Fibroblast of skin of right biceps (primary cell): ENCODE measurements around the gene PXDN.

Experiments
- DNase-seq: peaks from one replicate; pipeline ENCODE4 v3.0.0-alpha.2; 2013

Gene PXDN

DNA sequence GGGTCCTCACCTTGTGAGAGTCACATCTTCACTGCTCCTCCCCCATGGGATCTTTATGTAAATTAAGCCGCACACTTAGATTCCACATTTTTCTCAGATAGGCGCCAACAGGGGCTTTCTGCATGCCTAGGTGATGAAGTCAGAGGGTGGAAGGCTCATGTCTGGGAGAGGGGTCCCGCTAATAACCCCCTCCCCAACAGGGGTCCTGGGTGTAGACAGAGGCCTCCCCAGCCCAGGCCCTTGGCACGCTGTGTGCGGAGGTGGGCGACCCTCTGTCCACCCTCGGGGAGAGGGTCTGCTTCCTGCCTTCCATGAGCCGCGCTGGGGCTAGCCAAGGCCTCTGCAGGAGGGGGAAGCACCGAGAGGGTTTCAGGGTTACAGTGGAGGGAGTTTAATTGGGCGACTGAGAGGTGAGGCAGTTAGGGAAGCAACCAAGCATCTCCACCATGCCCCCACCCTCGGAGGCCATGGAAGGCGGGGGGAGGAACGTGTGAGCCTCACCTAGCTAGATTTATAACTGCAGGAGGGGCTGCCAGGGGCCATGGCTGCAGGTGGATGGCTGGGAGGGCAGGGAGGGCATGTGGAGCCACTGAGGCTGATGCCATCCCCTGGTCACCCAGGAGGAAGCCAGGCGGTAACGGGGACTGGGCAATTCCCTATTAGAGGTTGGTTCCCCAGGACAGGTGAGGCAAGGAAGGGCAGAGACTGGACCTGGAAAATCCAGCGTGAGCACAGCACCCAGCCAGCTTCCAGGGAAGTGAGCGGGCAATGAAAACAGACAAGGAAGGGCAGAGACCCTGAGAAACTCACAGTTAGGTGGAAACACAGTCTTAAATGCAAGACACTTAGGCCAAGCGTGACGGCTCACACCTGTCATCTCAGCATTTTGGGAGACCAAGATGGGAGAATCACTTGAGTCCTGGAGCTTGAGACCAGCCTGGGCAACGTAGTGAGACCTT lies 7.7 kb upstream of the PXDN start:
- peak; percentile 34 for DNase-seq

DNA sequence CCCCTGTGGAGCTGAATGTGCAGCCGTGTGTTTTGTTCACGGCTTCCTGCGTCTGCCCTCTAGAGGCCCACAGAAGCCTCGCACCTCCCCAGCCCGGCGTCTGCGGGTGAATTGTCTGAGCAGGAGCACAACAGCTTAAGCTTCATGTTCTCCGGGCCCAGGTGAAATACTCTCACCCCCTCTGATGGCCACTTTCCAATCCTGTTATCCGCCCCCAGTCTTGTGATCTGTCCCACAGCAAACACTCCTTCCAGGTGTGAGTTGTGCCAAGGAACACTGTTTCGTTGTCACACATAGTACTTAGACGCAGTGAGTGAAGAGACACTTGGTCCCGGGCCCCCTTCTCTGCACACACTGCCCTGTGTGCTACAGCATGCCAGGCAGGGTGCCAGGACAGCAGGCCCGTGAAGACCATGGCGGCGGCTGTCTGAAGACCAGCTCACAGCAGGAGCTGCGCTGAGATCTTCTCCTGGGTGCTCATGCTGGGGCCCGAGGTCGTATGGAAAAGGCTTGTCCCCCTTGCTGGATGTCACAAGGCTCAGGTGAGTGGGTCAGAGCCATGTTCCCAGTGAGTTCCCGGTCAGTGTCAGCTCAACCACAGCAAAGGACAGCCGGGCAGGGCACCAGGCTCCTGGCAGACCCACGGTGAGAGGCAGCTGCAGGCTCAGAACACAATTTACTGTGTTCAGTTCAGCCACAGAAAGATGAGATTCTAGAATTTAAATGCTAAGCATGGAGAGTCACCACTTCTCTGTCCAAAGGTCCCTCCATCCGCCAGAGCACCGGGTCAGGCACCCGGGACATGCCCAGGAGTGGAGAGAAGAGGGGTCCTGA lies 6.8 kb upstream of the PXDN start:
- DNase-seq, result peak; percentile 87

GRCh38 chr2:1750270-1750932 lies 6.1 kb upstream of the PXDN start:
- no peak for DNase-seq

DNA sequence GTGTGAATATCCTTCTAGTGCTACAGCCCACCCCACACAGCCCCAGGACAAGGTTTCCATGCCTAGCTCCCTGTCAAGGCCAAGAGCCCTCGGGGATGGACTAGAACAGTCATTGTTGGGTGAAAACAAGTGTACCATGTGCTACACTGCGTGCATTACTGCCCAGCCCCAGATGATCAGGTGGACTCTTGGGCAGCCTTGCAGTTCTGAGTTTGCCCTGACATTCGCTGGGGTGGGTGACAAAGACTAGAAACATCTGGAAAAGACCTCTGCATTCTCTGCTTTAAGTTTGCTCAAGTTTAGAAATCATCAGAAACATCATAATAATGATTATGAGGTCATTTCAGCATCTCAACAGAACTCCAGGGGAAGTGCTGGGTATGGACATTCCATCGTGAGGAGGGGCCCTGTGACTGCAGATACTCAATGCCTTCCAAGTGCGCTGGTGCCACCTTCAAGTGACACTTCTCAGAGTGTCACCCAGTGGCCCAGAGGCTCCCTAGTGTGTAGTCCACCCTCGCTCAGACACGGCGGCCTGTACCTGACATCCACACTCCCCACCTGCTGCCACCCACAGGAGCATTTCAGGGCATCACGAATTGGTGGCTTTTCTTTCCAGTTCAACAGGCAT lies 5.3 kb upstream of the PXDN start:
- no peak for DNase-seq

- peak; percentile 74 for DNase-seq
Measured at GRCh38 chr2:1748741-1749488, 4.6 kb upstream of the PXDN start.

- DNase-seq, result peak; percentile 40
Measured at GRCh38 chr2:1748176-1748740, 3.9 kb upstream of the PXDN start.

- no peak for DNase-seq
Measured at GRCh38 chr2:1747065-1747941, 3.0 kb upstream of the PXDN start.

DNA sequence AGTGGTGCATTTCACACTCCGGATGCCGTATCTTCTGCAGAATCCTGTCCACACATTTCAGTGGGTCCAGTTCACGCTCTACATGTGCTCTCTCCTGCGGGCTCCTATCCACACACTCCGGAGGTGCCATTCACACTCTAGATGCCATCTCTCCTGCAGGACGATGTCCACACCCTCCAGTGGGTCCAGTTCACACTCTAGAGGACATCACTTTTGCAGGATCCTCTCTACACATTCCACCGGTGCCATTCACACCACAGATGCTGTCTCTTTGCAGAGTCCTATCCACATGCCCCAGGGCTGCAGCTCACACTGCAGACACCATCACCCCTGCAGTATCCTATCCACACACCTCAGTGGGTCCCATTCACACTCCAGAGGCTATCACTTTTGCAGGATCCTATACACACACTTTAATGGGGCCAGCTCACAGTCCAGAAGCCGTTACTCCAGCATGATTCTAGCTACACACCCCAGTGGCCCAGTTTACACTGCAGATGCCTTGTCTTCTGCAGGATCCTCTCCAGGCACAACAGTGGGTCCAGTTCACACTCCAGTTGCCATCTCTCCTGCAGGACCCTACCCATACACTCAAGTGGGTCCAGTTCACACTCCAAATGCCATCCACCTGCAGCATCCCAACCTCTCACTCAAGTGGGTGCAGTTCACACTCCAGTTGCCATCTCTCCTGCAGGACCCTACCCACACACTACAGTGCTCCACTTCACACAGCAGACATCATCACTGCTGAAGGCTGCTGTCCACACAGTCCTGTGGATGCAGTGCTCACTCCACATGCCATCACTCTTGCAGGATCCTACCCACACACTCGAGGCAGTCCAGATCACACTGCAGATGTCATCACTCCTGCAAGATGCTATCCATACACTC lies 2.1 kb upstream of the PXDN start:
- DNase-seq, result no peak

GRCh38 chr2:1745171-1746023 lies 1.1 kb upstream of the PXDN start:
- no peak for DNase-seq

DNA sequence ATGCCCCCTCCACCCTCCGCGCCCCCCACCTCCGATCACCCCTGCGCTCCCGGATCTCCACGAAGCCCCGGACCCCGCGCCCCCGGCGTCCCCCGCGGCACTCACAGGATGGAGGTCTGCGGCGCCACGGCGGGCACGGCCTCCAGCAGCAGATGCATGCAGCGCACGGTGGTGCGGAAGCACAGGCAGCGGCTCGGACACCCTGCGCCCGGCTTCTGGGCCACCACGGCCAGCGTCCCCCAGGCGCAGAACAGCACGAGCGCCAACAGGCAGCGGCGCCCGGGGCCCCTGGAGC lies 217 bp downstream of the PXDN start:
- DNase-seq, result no peak

GRCh38 chr2:1743396-1744150 lies 742 bp downstream of the PXDN start:
- peak; percentile 79 for DNase-seq

GRCh38 chr2:1742681-1743395 lies 1.5 kb downstream of the PXDN start:
- DNase-seq, result peak; percentile 98

DNA sequence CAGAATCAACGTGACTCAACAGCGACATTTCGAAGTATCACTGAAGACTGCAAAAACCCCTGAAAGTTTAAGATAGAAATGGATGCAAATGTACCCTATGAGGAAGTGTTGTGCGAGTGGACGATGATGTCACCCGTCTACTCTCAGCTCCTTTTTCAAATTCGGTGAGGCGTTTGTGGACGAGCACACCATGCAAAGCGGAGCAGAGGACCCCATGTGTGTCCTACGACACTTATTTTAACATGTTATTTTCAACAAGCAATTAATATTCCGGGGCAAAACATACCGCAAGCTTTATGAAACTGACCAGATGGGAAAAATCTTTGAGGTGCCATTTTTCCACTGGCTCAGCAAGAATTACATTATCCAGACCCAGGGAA lies 2.0 kb downstream of the PXDN start:
- peak; percentile 24 for DNase-seq

DNA sequence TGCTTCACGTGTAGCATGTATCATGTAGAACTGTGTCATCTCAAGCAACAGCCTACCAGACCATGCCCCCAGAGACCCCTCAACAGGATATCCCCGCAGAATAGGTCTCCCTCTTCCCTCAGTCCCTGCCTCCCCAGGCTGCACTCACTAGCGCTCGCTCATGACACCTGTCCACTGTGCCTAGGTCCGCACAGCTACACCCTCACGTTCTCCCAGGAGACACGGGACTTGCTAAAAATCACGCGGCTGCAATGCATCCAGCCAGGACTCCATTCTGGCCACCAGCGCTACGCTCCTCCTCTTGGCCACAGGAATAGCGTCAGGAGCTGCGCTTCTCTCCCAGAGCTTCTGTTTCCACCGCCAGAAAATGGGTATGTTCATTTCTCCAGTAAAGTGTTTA lies 2.5 kb downstream of the PXDN start:
- DNase-seq, result no peak

GRCh38 chr2:1740716-1741589 lies 3.4 kb downstream of the PXDN start:
- peak; percentile 27 for DNase-seq
